Mucosa of stomach (tissue), 1 donor: ENCODE results near the gene CTPS2.

Experiments used
- H3K27me3 ChIP-seq: one replicate; pipeline ENCODE4 v1.7.0; 2013; ENCODE audit warnings: mild to moderate bottlenecking, low read length; ENCODE audit not compliant: control insufficient read depth, insufficient read depth
- H3K36me3 ChIP-seq: one replicate; pipeline ENCODE4 v1.7.0; 2013; ENCODE audit warnings: low read length; ENCODE audit not compliant: control insufficient read depth, insufficient read depth
- H3K4me1 ChIP-seq: one replicate; pipeline ENCODE4 v1.7.0; 2013; ENCODE audit warnings: mild to moderate bottlenecking, low read length; ENCODE audit not compliant: control insufficient read depth, insufficient read depth
- H3K4me3 ChIP-seq: one replicate; pipeline ENCODE4 v1.7.0; 2013; ENCODE audit warnings: low read length
- H3K9ac ChIP-seq: one replicate; pipeline ENCODE4 v1.7.0; 2013; ENCODE audit warnings: mild to moderate bottlenecking, low read length, moderate library complexity
- H3K9me3 ChIP-seq: one replicate; pipeline ENCODE4 v1.7.0; 2013; ENCODE audit warnings: mild to moderate bottlenecking, low read length, moderate library complexity; ENCODE audit not compliant: control insufficient read depth
- donor health status: Pancreatic carcinoma.

The CTPS2 gene

GRCh38 chrX:16665089-16665488 lies 47.4 kb downstream of the CTPS2 start:
- Histone ChIP-seq H3K9ac (no peak overlapping the region), H3K4me3 (no peak overlapping the region), H3K9me3 (no peaks in the 10 kb centered on the region), H3K4me1 (no peaks in the 10 kb centered on the region), H3K36me3 (no peaks in the 10 kb centered on the region), H3K27me3 (no peaks in the 10 kb centered on the region)

- Histone ChIP-seq H3K36me3 (no peaks in the 10 kb centered on the region), H3K9ac (no peak overlapping the region), H3K27me3 (no peaks in the 10 kb centered on the region), H3K9me3 (no peaks in the 10 kb centered on the region), H3K4me1 (no peaks in the 10 kb centered on the region), H3K4me3 (no peak overlapping the region)
Observed at GRCh38 chrX:16664626-16665025, 47.8 kb downstream of the CTPS2 start.

GRCh38 chrX:16664074-16664473 lies 48.4 kb downstream of the CTPS2 start:
- no peaks in the 10 kb centered on the region for H3K9me3 ChIP-seq
- H3K4me3 ChIP-seq = no peak overlapping the region
- no peaks in the 10 kb centered on the region for H3K27me3 ChIP-seq
- no peaks in the 10 kb centered on the region for H3K36me3 ChIP-seq
- H3K4me1 ChIP-seq = no peaks in the 10 kb centered on the region
- no peak overlapping the region for H3K9ac ChIP-seq

GRCh38 chrX:16662402-16662801 lies 50.1 kb downstream of the CTPS2 start:
- no peaks in the 10 kb centered on the region for H3K4me1 ChIP-seq
- no peaks in the 10 kb centered on the region for H3K36me3 ChIP-seq
- H3K9me3 ChIP-seq = no peaks in the 10 kb centered on the region
- H3K27me3 ChIP-seq = no peaks in the 10 kb centered on the region
- H3K9ac ChIP-seq = no peak overlapping the region
- no peak overlapping the region for H3K4me3 ChIP-seq

- H3K27me3 ChIP-seq = no peaks in the 10 kb centered on the region
- no peak overlapping the region for H3K4me3 ChIP-seq
Observed at GRCh38 chrX:16661495-16661894, 51.0 kb downstream of the CTPS2 start.

GRCh38 chrX:16659321-16659720 lies 53.1 kb downstream of the CTPS2 start:
- no peaks in the 10 kb centered on the region for H3K9me3 ChIP-seq
- no peaks in the 10 kb centered on the region for H3K27me3 ChIP-seq
- no peak overlapping the region for H3K4me3 ChIP-seq
- no peaks in the 10 kb centered on the region for H3K4me1 ChIP-seq
- H3K9ac ChIP-seq = no peak overlapping the region
- H3K36me3 ChIP-seq = no peaks in the 10 kb centered on the region

More at GRCh38 chrX:16661495-16661894, 51.0 kb downstream of the CTPS2 start:
- H3K9me3 ChIP-seq = no peaks in the 10 kb centered on the region
- H3K4me1 ChIP-seq = no peaks in the 10 kb centered on the region
- no peak overlapping the region for H3K9ac ChIP-seq
- no peaks in the 10 kb centered on the region for H3K36me3 ChIP-seq

- Histone ChIP-seq H3K9me3 (no peaks in the 10 kb centered on the region), H3K4me3 (no peak overlapping the region), H3K36me3 (no peaks in the 10 kb centered on the region), H3K27me3 (no peaks in the 10 kb centered on the region), H3K9ac (no peak overlapping the region), H3K4me1 (peaks cover 7% of the 10 kb centered on the region)
Observed at GRCh38 chrX:16658284-16658683, 54.2 kb downstream of the CTPS2 start.

- Histone ChIP-seq H3K4me1 (peaks cover 7% of the 10 kb centered on the region), H3K4me3 (no peak overlapping the region)
Observed at GRCh38 chrX:16654093-16654492, 58.4 kb downstream of the CTPS2 start.

GRCh38 chrX:16653424-16653823 lies 59.0 kb downstream of the CTPS2 start:
- Histone ChIP-seq H3K4me3 (no peak overlapping the region), H3K4me1 (peaks cover 7% of the 10 kb centered on the region), H3K9me3 (no peaks in the 10 kb centered on the region), H3K27me3 (no peaks in the 10 kb centered on the region), H3K9ac (no peak overlapping the region), H3K36me3 (no peaks in the 10 kb centered on the region)

More at GRCh38 chrX:16654093-16654492, 58.4 kb downstream of the CTPS2 start:
- Histone ChIP-seq H3K9ac (no peak overlapping the region), H3K36me3 (no peaks in the 10 kb centered on the region), H3K27me3 (no peaks in the 10 kb centered on the region), H3K9me3 (no peaks in the 10 kb centered on the region)

- no peak overlapping the region for H3K4me3 ChIP-seq
- peaks cover 7% of the 10 kb centered on the region for H3K4me1 ChIP-seq
- H3K9me3 ChIP-seq = no peaks in the 10 kb centered on the region
- H3K36me3 ChIP-seq = no peaks in the 10 kb centered on the region
- H3K27me3 ChIP-seq = no peaks in the 10 kb centered on the region
- H3K9ac ChIP-seq = no peak overlapping the region
Observed at GRCh38 chrX:16651391-16652024, 61.0 kb downstream of the CTPS2 start.

- H3K4me3 ChIP-seq = no peak within 1 kb of the TSS
- peaks cover 12% of the 10 kb centered on the region for H3K4me1 ChIP-seq
- H3K9ac ChIP-seq = no peak within 1 kb of the TSS
- no peaks in the 10 kb centered on the region for H3K9me3 ChIP-seq
- H3K36me3 ChIP-seq = no peaks in the 10 kb centered on the region
- no peaks in the 10 kb centered on the region for H3K27me3 ChIP-seq
Observed at GRCh38 chrX:16649858-16650257, 62.6 kb downstream of the CTPS2 start, which contains the start of gene S100G. S100G (plus strand) TSS chrX:16650158; CDS start chrX:16651007, 849 bp downstream.

- Histone ChIP-seq H3K4me3 (no peak overlapping the region), H3K27me3 (no peaks in the 10 kb centered on the region), H3K9ac (no peak overlapping the region), H3K4me1 (peaks cover 5% of the 10 kb centered on the region), H3K9me3 (no peaks in the 10 kb centered on the region), H3K36me3 (no peaks in the 10 kb centered on the region)
Observed at GRCh38 chrX:16646366-16647138, 65.9 kb downstream of the CTPS2 start.
